K562 (cell line): ENCODE results near the gene MRPL30. TPM values are rescaled to one million over a fixed set of nuclear protein-coding genes. Genes with fewer than 3 reads are reported as not detected.

Experiments
- TCF7L2 ChIP-seq: fragments of 150-350 bp; IDR thresholded peaks from 2 replicates; pipeline ENCODE4 v1.6.1; 2016; ENCODE audit warnings: low read depth, mild to moderate bottlenecking, low read length, moderate library complexity
- ZNF407 ChIP-seq: fragments of 450-650 bp; IDR thresholded peaks from 2 replicates; pipeline ENCODE4 v1.6.1; 2016; ENCODE audit warnings: low read depth
- polyA plus RNA-seq, 8 experiments: library from polyadenylated mRNA; depleted of rRNA in 4 of 8; stranded (reverse) in 5 of 8; unstranded in 3 of 8; fragments of >200 nt; fragmentation: Nextera tagmentation in 2 of 8; fragmentation: Illumina TruSeq in 1 of 8; extraction: Ambion mirVana in 2 of 8; extraction: Trizol in 1 of 8; gene quantifications; 2 replicates each; pipeline versions ENCODE4 v1.2.1 to v1.2.3, GENCODE V29; 2011 to 2014; ENCODE audit warnings: inconsistent platforms in 1 of 8, missing spikeins in 1 of 8
- total RNA-seq, 7 experiments: library from RNA; depleted of rRNA in 6 of 7; stranded (reverse); fragments of >200 nt in 6 of 7; fragmentation: Illumina TruSeq in 2 of 7; extraction: Trizol in 2 of 7; gene quantifications; 2 replicates each; pipeline versions ENCODE4 v1.2.1 to v1.2.3, GENCODE V29; 2011 to 2021; ENCODE audit warnings: low replicate concordance in 1 of 7
- TF ChIP-seq, protein P1 (sequence below): fragments of 450-650 bp; IDR thresholded peaks from 2 replicates; pipeline ENCODE4 v1.6.1; 2014; ENCODE audit warnings: low read depth, mild to moderate bottlenecking, moderate library complexity, borderline replicate concordance
- TF ChIP-seq, protein P2 (sequence below), 2 experiments: fragments of 450-650 bp; IDR thresholded peaks; 2 replicates each; pipeline ENCODE4 v1.6.1; 2016; ENCODE audit warnings: mild to moderate bottlenecking in 2 of 2, borderline replicate concordance in 1 of 2, low read depth in 1 of 2, moderate library complexity in 1 of 2
- TF ChIP-seq, protein P3 (sequence below): fragments of 450-650 bp; formaldehyde crosslinking; IDR thresholded peaks from 2 replicates; pipeline ENCODE4 v1.4.0; 2020; ENCODE audit warnings: mild to moderate bottlenecking, mixed read lengths

The MRPL30 gene
- total and polyA plus RNA-seq, 9 of the 15 experiments (the other 6 are each of a cell fraction or from before 2014, with no cell fraction given), result 63.3 to 130 (median 87.0) TPM

GRCh38 chr2:99180755-99181623 is at the start of gene MRPL30, which contains the start of gene MITD1 (continued):
- TF ChIP-seq, protein P1, sequence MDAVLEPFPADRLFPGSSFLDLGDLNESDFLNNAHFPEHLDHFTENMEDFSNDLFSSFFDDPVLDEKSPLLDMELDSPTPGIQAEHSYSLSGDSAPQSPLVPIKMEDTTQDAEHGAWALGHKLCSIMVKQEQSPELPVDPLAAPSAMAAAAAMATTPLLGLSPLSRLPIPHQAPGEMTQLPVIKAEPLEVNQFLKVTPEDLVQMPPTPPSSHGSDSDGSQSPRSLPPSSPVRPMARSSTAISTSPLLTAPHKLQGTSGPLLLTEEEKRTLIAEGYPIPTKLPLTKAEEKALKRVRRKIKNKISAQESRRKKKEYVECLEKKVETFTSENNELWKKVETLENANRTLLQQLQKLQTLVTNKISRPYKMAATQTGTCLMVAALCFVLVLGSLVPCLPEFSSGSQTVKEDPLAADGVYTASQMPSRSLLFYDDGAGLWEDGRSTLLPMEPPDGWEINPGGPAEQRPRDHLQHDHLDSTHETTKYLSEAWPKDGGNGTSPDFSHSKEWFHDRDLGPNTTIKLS, result peak; percentile 60; the same call in 1 of the 2 replicates
- TF ChIP-seq, protein P2, sequence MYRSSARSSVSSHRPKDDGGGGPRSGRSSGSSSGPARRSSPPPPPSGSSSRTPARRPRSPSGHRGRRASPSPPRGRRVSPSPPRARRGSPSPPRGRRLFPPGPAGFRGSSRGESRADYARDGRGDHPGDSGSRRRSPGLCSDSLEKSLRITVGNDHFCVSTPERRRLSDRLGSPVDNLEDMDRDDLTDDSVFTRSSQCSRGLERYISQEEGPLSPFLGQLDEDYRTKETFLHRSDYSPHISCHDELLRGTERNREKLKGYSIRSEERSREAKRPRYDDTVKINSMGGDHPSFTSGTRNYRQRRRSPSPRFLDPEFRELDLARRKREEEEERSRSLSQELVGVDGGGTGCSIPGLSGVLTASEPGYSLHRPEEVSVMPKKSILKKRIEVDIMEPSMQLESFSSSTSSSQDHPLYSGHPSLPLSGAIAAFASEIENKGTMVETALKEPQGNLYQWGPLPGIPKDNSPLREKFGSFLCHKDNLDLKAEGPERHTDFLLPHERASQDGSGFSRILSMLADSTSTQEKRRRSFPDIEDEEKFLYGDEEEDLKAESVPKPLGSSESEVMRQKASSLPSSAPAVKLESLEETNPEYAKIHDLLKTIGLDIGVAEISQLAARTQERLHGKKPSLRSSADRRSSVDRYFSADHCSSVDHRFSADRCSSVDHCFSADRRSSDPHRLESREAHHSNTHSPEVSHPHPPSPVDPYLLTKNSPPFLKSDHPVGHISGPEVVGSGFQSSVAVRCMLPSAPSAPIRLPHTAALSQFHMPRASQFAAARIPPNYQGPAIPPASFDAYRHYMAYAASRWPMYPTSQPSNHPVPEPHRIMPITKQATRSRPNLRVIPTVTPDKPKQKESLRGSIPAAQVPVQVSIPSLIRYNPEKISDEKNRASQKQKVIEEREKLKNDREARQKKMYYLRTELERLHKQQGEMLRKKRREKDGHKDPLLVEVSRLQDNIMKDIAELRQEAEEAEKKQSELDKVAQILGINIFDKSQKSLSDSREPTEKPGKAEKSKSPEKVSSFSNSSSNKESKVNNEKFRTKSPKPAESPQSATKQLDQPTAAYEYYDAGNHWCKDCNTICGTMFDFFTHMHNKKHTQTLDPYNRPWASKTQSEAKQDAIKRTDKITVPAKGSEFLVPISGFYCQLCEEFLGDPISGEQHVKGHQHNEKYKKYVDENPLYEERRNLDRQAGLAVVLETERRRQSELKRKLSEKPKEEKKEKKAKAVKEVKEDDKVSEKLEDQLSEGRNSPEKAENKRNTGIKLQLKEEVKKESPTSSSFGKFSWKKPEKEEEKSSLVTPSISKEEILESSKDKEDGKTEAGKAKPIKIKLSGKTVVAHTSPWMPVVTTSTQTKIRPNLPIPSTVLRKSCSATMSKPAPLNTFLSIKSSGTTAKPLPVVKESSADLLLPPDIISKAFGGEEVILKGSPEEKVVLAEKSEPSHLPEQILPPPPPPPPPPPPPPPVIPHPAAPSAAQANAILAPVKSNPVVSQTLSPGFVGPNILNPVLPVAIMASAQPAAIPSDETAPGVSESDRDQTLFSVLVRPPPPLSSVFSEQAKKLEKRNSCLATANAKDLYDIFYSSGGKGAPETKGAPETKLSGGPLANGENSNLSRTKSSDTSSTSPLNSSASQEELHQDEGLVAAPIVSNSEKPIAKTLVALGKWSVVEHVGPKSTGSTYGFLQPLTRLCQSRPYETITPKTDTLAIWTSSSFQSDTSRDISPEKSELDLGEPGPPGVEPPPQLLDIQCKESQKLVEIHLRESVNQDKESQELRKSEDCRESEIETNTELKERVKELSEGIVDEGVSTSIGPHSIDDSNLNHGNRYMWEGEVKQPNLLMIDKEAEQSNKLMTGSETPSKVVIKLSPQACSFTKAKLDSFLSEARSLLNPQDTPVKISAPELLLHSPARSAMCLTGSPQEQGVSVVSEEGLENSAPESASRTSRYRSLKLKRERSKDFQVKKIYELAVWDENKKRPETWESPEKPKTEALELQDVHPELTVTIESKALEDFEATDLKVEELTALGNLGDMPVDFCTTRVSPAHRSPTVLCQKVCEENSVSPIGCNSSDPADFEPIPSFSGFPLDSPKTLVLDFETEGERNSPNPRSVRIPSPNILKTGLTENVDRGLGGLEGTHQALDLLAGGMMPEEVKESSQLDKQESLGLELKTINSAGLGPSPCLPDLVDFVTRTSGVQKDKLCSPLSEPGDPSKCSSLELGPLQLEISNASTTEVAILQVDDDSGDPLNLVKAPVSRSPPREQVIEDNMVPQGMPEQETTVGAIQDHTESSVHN (IDR thresholded peaks at IDR 0.05; ENCODE audit: borderline replicate concordance in 1 of 2, low read depth in 1 of 2), result no peak
- peak; percentile 71 for TF ChIP-seq ZNF407
- TF ChIP-seq TCF7L2, result no peak
- TF ChIP-seq, protein P3, sequence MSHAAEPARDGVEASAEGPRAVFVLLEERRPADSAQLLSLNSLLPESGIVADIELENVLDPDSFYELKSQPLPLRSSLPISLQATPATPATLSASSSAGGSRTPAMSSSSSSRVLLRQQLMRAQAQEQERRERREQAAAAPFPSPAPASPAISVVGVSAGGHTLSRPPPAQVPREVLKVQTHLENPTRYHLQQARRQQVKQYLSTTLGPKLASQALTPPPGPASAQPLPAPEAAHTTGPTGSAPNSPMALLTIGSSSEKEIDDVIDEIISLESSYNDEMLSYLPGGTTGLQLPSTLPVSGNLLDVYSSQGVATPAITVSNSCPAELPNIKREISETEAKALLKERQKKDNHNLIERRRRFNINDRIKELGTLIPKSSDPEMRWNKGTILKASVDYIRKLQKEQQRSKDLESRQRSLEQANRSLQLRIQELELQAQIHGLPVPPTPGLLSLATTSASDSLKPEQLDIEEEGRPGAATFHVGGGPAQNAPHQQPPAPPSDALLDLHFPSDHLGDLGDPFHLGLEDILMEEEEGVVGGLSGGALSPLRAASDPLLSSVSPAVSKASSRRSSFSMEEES, result peak; percentile 98
